Naive thymus-derived CD8-positive, alpha-beta T cell (primary cell): ENCODE results near the gene NOX1. TPM values are rescaled to one million over a fixed set of nuclear protein-coding genes. Genes with fewer than 3 reads are reported as not detected.
"Not testable (repeated sequence)": the region's sequence is repeated elsewhere in the genome, so short reads cannot be mapped to it uniquely, and the experiment has no call there.

ENCODE experiments used
- ATAC-seq, 2 donors: fragments of 150-1000 bp; cut with Tn5 transposase in 1 of 2; sonication (Bioruptor Pico), chemical (Tn5 transposase) in 1 of 2; 1 replicate in 1 of 2; 2 replicates in 1 of 2; pipeline ENCODE4 v1.10.0; 2021; ENCODE audit warnings: mild to moderate bottlenecking in 2 of 2, moderate library complexity in 2 of 2
- POLR2A ChIA-PET: fragments of 350-600 bp; sonication (Branson Sonifier 250); formaldehyde crosslinking; loops from one replicate; lab custom pipeline; 2021; ENCODE audit warnings: antibody characterized with exemption; lab: Charles Lee
- DNase-seq, 10 donors: peaks; one replicate each; pipeline versions ENCODE4 v3.0.0 to v3.0.0-alpha.2; 2020 to 2022
- H3K27ac Mint-ChIP-seq, 10 donors: one replicate each; pipeline ENCODE4 v1.8.0; 2020 to 2022; ENCODE audit warnings: mild to moderate bottlenecking in 10 of 10, mixed read lengths in 10 of 10, moderate library complexity in 4 of 10, inconsistent platforms in 1 of 10
- H3K27me3 Mint-ChIP-seq, 5 donors: one replicate each; pipeline ENCODE4 v1.8.0; 2021 to 2022; ENCODE audit warnings: mixed read lengths in 5 of 5
- H3K36me3 Mint-ChIP-seq, 3 donors: one replicate each; pipeline ENCODE4 v1.8.0; 2020 to 2022; ENCODE audit warnings: mixed read lengths in 3 of 3, mild to moderate bottlenecking in 2 of 3, inconsistent platforms in 1 of 3
- H3K4me1 Mint-ChIP-seq, 4 donors: one replicate each; pipeline ENCODE4 v1.8.0; 2021 to 2022; ENCODE audit warnings: mixed read lengths in 4 of 4
- H3K4me3 Mint-ChIP-seq, 10 donors: one replicate each; pipeline ENCODE4 v1.8.0; 2020 to 2022; ENCODE audit warnings: mild to moderate bottlenecking in 10 of 10, mixed read lengths in 10 of 10, moderate library complexity in 6 of 10, inconsistent platforms in 1 of 10
- H3K9me3 Mint-ChIP-seq, 9 donors: one replicate each; pipeline ENCODE4 v1.8.0; 2020 to 2022; ENCODE audit warnings: mixed read lengths in 9 of 9, mild to moderate bottlenecking in 3 of 9, inconsistent platforms in 1 of 9, moderate library complexity in 1 of 9
- polyA plus RNA-seq, 3 donors: library from polyadenylated mRNA; unstranded; fragments of 300-500 nt; fragmentation: Illumina TruSeq; gene quantifications; one replicate each; pipeline ENCODE4 v1.2.3, GENCODE V29; 2021
- total RNA-seq, 8 experiments: library from RNA in 2 of 8; stranded (reverse) in 2 of 8; gene quantifications; one replicate each; pipeline ENCODE4 v1.2.3 and lab custom pipeline; 2021 to 2026

The NOX1 gene
- total and polyA plus RNA-seq, 5 experiments from 2014 or later = not detected

- Mint-ChIP-seq H3K27ac (peak overlapping the region in 1 of 10 donors; percentile 12), H3K4me3 (no peak overlapping the region), H3K27me3 (peaks cover 6 to 73% (median 32%) of the 10 kb centered on the region in 5 donors), H3K36me3 (peaks cover 2 to 7% (median 2%) of the 10 kb centered on the region in 3 donors), H3K9me3 (peaks cover 0 to 27% (median 8%) of the 10 kb centered on the region in 9 donors), H3K4me1 (peaks cover 0 to 2% (median 0%) of the 10 kb centered on the region in 4 donors)
- POLR2A ChIA-PET = no interaction called here
- ATAC-seq = no peak
- DNase-seq = no peak
Observed at GRCh38 chrX:100812216-100813158, 61.7 kb downstream of the NOX1 start.

DNA sequence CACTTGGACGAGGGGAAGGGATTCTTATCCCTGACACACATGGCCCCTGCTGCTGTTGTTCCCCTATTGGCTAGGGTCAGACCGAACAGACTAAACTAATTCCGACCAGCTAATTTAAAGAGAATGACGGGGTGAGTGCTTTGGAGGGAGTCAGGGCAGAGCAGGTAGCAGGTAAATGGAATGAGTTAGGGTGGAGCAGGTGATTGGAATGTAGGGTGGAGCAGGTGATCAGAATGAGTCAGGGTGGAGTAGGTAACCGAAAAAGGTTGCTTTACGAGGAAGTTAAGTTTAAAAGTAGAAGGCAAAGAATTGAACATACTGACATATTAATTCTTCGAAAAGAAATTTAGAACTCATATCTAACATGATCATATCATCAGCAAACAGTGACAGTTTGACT, 65.9 kb downstream of the NOX1 start:
- ATAC-seq, DNase-seq, H3K4me1 Mint-ChIP-seq, POLR2A ChIA-PET, H3K4me3 Mint-ChIP-seq: not testable (repeated sequence)
- Mint-ChIP-seq H3K27ac (peak overlapping the region in 1 of 10 donors; percentile 64), H3K27me3 (peaks cover 6 to 57% (median 24%) of the 10 kb centered on the region in 5 donors), H3K36me3 (peaks cover 2 to 20% (median 3%) of the 10 kb centered on the region in 3 donors), H3K9me3 (peaks cover 4 to 55% (median 11%) of the 10 kb centered on the region in 9 donors)

DNA sequence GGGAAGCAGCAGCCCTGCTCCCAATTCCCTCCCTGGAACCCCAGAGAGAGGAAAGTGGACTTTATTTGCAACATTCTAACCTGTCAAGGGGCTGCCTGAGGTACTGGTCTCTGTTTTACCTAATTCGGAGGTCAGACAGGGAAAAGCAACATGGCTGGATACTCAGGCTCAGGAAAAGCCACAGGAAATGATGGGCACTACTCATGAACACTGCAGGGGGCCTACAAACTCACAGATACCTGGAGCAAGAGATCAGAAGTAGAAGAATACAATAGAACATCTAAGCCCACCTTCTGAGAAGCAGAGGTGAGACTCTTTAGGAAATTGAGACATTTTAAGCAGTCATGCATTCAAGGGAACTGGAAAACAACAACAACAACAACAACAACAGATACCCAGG, 69.4 kb downstream of the NOX1 start:
- Mint-ChIP-seq H3K27me3 (peaks cover 5 to 25% (median 17%) of the 10 kb centered on the region in 5 donors), H3K9me3 (peaks cover 4 to 45% (median 9%) of the 10 kb centered on the region in 9 donors), H3K36me3 (peaks cover 0 to 17% (median 2%) of the 10 kb centered on the region in 3 donors), H3K4me1 (no peaks in the 10 kb centered on the region), H3K27ac (no peak overlapping the region), H3K4me3 (no peak overlapping the region)
- POLR2A ChIA-PET = no interaction called here
- no peak for ATAC-seq
- no peak for DNase-seq

DNA sequence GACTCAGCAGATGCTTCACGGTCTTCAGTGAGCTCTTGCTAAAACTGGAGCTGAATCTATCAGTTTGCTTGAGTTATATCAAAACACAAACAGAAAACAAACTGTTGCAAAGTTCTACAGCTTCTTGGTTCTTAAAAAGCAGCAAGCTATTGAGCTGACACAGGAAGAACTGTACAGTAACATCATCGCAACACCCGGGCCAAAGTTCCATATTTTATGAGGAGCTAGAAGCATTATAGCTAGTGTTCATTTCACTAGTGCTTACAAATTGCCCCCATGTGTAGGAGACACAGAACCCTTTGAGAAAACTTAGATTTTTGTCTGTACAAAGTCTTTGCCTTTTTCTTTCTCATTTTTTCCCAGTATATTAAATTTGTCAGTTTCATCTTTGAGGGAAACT, 71.3 kb downstream of the NOX1 start:
- Mint-ChIP-seq H3K27ac (no peak overlapping the region), H3K4me1 (no peaks in the 10 kb centered on the region), H3K9me3 (peaks cover 0 to 32% (median 7%) of the 10 kb centered on the region in 9 donors), H3K36me3 (peaks cover 0 to 16% (median 2%) of the 10 kb centered on the region in 3 donors), H3K4me3 (no peak overlapping the region), H3K27me3 (peaks cover 2 to 15% (median 6%) of the 10 kb centered on the region in 5 donors)
- DNase-seq = no peak
- no peak for ATAC-seq
- POLR2A ChIA-PET = no interaction called here

DNA sequence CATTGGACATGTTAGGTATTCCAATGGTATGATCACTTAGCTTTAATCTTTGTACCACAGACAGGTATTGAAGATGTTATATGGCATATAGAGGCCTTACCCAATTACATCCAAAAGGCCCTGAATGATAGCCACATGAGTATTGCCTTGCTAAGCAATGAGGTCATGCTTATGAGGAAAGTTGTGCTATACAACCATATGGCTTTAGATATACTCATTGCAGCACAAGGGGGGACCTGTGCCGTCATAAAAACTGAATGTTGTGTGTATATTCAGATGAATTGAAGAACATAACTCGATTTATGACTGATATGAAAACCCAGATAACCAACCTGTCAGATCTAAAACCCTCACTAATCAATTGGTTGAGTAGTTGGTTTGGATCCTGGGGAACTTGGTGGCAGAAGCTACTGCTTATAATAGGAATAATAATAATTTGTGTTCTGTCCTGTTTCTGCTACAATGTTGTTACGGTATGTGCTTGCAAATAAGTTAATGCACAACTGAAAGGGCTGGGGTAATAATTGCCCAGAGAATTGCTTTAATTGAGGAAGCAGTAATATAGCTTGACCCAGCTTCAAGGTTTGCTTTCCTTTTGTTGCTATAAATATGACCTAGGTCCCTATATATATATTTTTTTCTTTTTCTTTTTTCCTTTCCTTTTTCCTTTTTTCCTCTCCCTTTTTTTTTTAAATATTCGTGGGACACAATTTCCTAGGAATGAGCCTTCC, 75.5 kb downstream of the NOX1 start:
- peaks cover 0 to 6% (median 0%) of the 10 kb centered on the region in 5 donors for H3K27me3 Mint-ChIP-seq
- no peak for ATAC-seq
- POLR2A ChIA-PET = no interaction called here
- DNase-seq = no peak
- no peaks in the 10 kb centered on the region for H3K36me3 Mint-ChIP-seq
- no peak overlapping the region for H3K4me3 Mint-ChIP-seq
- H3K4me1 Mint-ChIP-seq = no peaks in the 10 kb centered on the region
- H3K9me3 Mint-ChIP-seq = no peaks in the 10 kb centered on the region
- H3K27ac Mint-ChIP-seq = no peak overlapping the region

DNA sequence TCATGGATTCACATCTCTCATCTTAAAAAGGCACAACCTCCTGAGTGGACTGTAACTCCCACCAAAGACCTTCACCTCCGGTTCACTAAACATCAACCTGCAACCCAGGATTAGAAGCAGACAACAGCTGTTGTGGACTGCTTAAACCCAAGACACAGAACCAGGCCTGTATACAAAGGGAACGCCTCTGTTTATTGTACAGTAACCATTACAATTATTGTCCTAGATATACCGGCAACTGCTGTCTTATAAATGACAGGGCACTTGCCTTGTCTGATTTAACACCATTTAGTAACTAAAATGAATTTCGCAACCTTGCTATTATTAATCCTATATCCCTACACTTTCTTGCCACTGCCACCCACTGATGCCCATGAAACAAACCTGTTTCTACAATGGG, 76.8 kb downstream of the NOX1 start:
- H3K27me3 Mint-ChIP-seq = peaks cover 0 to 6% (median 0%) of the 10 kb centered on the region in 5 donors
- H3K4me1 Mint-ChIP-seq = no peaks in the 10 kb centered on the region
- H3K27ac Mint-ChIP-seq = no peak overlapping the region
- DNase-seq (no peak), ATAC-seq (no peak)
- no peaks in the 10 kb centered on the region for H3K9me3 Mint-ChIP-seq
- no peaks in the 10 kb centered on the region for H3K36me3 Mint-ChIP-seq
- POLR2A ChIA-PET = no interaction called here
- H3K4me3 Mint-ChIP-seq = no peak overlapping the region

DNA sequence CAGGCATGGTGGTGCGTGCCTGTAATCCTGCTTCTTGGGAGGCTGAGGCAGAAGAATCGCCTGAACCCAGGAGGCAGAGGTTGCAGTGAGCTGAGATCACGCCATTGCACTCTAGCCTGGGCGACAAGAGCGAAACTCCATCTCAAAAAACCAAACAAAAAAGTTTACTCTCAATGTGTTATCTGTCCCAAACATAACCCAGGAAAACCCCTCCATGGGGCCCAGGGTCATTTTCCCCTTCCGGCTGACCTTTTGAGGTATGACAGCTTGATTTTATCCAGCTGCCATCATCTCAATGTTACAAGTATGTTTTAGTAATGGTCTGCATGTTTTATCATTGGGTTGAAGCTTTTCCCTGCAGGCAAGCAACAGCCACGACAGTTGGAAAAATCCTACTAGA, 77.8 kb downstream of the NOX1 start:
- H3K4me3 Mint-ChIP-seq, ATAC-seq, H3K9me3 Mint-ChIP-seq, H3K4me1 Mint-ChIP-seq, DNase-seq, H3K36me3 Mint-ChIP-seq, H3K27ac Mint-ChIP-seq, H3K27me3 Mint-ChIP-seq, POLR2A ChIA-PET: not testable (repeated sequence)

Other genes with a start within 250 kb of the NOX1 start
- gene TSPAN6, start 237.6 kb downstream of the NOX1 start, total RNA-seq = 1 to 10 TPM; 1.9 to 2.8 TPM
- 1 to 10 TPM; 3.2 to 5.6 (median 5.4) TPM for gene TSPAN6, start 237.6 kb downstream of the NOX1 start, polyA plus RNA-seq
- gene SRPX2, start 230.2 kb downstream of the NOX1 start, total RNA-seq = not detected
- not detected for gene SRPX2, start 230.2 kb downstream of the NOX1 start, polyA plus RNA-seq
- gene SYTL4, start 142.2 kb downstream of the NOX1 start, total RNA-seq = not detected
- not detected for gene SYTL4, start 142.2 kb downstream of the NOX1 start, polyA plus RNA-seq
- 10 to 100 TPM; 12.7 to 15.2 TPM for gene CSTF2, start 54.0 kb downstream of the NOX1 start, total RNA-seq
- 10 to 100 TPM in 1 of 3 donors, 1 to 10 TPM in 2; 6.8 to 13.7 (median 8.5) TPM for gene CSTF2, start 54.0 kb downstream of the NOX1 start, polyA plus RNA-seq
- gene XKRX, start 54.6 kb upstream of the NOX1 start, total RNA-seq = 1 to 10 TPM; 1.8 to 2.3 TPM
- 1 to 10 TPM in 2 of 3 donors, under 1 TPM in 1; 0.48 to 1.5 (median 1.2) TPM for gene XKRX, start 54.6 kb upstream of the NOX1 start, polyA plus RNA-seq
- not detected for gene ARL13A, start 95.3 kb upstream of the NOX1 start, total RNA-seq
- not detected for gene ARL13A, start 95.3 kb upstream of the NOX1 start, polyA plus RNA-seq
- gene TRMT2B, start 177.8 kb upstream of the NOX1 start, total RNA-seq = 10 to 100 TPM; 50.7 to 53.9 TPM
- gene TRMT2B, start 177.8 kb upstream of the NOX1 start, polyA plus RNA-seq = 10 to 100 TPM; 42.0 to 49.1 (median 45.2) TPM
- gene TMEM35A, start 204.5 kb upstream of the NOX1 start, total RNA-seq = not detected
- not detected for gene TMEM35A, start 204.5 kb upstream of the NOX1 start, polyA plus RNA-seq
- 1 to 10 TPM; 1.3 TPM for gene CENPI, start 223.8 kb upstream of the NOX1 start, total RNA-seq
- under 1 TPM in 2 of 3 donors, not detected in 1; 0.09 to 0.15 TPM for gene CENPI, start 223.8 kb upstream of the NOX1 start, polyA plus RNA-seq